GM19328 (cell line): ENCODE data around the gene PAX8.
"Not testable (repeated sequence)": the region's sequence is repeated elsewhere in the genome, so short reads cannot be mapped to it uniquely, and the experiment has no call there.

ENCODE experiments used
- ATAC-seq: cut with Tn5 transposase; IDR thresholded peaks from one replicate; pipeline ENCODE4 v1.9.1; 2021; ENCODE audit warnings: mild to moderate bottlenecking, moderate library complexity; ENCODE audit not compliant: unreplicated experiment

PAX8 gene

DNA sequence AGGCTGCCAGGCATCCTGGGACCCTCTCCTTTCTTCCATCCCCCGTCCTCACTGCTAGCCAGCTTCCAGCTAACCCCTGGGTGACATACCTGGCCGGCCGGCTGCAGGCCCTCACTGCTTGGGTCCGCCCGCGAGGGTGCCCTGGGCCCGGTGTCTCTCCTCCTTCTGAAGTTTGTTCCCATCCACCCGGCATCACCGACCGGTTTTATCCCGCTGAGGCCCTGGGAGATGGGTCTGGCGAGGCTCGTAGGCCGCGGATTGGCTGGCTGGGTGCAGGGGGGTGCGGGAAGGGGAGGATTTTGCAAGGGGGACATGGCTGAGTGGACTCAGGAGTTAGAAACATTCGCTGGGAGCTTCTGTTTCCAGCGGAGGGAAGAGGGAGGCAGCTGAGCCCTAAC is at the start of gene PAX8:
PAX8 (minus strand) TSS at position 180 of the 398 bp plus-strand sequence. CDS start 527 bp downstream, outside the sequence.
- no peak for ATAC-seq

GRCh38 chr2:113328043-113328442 is 49.3 kb upstream of the PAX8 start:
- no peak for ATAC-seq

- ATAC-seq: not testable (repeated sequence)
Measured at GRCh38 chr2:113325161-113325731, 46.5 kb upstream of the PAX8 start.

DNA sequence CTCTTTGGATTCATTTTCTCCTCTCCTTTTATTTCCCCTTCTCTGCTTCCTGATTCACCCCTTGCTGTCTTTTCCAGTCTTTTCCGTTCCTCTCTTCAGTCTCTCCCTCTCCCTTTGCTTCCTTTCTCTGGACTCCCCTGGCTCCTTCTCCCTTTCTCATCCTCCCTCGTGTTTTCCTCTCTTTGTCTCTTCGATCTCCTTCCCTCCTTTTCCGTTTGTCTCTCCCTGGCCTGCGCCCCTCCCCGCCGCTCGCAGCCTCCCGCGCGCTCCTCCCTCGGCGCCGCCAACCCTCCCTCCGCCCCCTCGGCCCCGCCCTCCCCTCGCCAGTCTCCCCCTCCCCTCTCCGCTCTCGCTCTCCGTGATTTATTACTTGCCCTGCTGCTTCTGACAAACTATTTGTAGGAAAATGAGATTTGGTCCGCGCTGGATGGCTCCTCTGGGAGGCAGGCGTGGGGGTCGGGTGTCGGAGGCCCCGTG is 46.0 kb upstream of the PAX8 start:
- ATAC-seq: no peak

- not testable (repeated sequence) for ATAC-seq
Measured at GRCh38 chr2:113323129-113323528, 44.4 kb upstream of the PAX8 start.

GRCh38 chr2:113320106-113320505 is 41.4 kb upstream of the PAX8 start:
- not testable (repeated sequence) for ATAC-seq

- ATAC-seq: not testable (repeated sequence)
Measured at GRCh38 chr2:113318941-113319340, 40.2 kb upstream of the PAX8 start.

DNA sequence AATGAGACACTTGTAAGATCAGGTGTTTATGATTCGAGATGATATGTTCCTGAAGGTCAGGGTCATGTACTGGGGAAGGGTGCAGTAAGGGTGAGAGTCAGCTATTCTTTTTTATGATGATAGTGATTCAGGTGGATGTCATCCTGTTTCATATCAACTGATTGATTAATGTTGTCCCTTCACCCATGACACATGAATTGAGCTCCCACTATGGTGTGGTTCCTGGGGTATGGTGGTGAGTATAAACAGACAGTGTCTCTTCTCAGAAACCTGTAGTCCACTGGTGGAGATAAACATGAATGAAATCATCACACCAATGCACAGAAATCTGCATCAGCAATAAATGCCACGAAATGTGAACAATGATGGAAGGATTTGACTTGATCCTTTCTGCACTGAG is 37.4 kb upstream of the PAX8 start:
- ATAC-seq: no peak

DNA sequence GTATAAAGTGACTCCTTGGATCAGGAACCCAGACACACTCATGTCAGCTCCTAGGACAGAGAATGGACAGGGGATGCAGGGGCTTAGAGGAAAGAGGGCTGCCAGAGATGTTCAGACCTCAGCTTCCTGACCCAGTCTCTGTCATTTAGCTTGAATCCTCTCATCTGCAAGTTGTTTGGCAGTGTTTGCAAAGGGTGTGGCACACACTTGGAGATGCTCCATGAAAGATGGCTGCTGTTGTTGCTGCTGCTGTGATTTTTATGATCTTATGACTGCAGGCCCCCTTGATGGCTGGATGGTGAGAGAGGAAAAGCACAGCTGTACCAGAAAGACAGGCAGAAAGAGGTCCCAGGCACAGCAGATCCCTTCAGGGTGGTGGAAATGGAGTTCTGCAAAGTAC is 35.9 kb upstream of the PAX8 start:
- not testable (repeated sequence) for ATAC-seq

GRCh38 chr2:113314176-113314575 is 35.5 kb upstream of the PAX8 start:
- not testable (repeated sequence) for ATAC-seq

DNA sequence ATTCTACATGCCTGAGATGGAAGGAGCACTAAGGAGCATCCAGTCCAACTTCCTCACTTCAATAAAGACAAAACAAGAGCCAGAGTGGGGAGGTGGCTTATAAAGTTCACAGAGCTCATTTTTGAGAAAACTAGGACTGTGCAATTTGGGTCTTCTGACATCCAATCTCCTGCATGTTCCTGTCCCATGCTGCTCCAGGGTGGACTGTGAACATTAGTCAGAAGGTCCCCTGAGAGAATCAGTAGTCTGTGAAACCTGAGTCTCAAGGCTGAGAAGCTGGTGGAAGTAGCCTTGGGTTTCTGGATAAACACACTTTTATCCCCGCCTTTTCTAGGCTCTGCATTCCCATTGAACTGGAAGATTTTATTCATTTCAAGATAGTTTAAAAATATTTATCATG is 33.1 kb upstream of the PAX8 start:
- ATAC-seq: not testable (repeated sequence)

DNA sequence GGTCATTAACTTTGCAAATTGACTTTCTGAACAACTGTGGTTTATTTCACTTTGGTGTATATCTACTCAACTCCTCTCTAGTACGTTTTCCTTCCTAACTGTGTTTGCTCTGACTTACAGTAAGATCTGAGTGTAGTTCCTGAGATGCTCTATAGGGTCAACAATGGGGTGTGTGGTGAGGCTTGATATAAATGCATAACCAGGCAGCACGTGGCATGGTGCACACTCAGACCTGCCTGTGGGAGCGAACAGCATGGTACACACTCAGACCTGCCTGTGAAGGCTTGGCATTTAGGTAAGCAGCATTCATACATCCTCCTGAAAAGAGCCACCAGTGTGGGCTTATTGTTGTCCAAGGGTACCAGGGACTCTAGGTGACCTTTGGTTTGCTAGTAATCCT is 32.5 kb upstream of the PAX8 start:
- ATAC-seq: not testable (repeated sequence)

- ATAC-seq: no peak
Measured at GRCh38 chr2:113309655-113310387, 31.1 kb upstream of the PAX8 start.

DNA sequence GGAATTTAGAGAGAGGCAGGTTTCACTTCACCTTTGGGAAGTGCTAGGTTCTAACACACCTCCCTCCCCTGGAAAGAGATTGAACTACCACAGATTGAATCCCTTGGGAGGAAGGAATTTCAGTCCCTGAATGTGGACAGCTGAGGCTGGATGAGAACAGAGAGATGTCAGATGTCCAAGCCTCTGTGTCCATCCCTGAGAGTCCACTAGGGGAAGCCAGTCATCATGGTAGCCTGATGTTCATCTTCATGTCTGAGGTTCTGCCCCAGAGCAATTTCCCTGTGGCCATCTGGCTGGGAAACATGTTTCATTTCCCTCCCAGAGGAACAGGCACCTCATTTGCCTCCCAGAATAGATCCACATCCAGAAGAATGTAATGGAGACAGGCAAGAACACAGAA is 30.1 kb upstream of the PAX8 start:
- not testable (repeated sequence) for ATAC-seq

- not testable (repeated sequence) for ATAC-seq
Measured at GRCh38 chr2:113306207-113306606, 27.5 kb upstream of the PAX8 start.

GRCh38 chr2:113305749-113306148 is 27.0 kb upstream of the PAX8 start:
- ATAC-seq: not testable (repeated sequence)

GRCh38 chr2:113305146-113305545 is 26.4 kb upstream of the PAX8 start:
- ATAC-seq: no peak

GRCh38 chr2:113304702-113305101 is 26.0 kb upstream of the PAX8 start:
- no peak for ATAC-seq

DNA sequence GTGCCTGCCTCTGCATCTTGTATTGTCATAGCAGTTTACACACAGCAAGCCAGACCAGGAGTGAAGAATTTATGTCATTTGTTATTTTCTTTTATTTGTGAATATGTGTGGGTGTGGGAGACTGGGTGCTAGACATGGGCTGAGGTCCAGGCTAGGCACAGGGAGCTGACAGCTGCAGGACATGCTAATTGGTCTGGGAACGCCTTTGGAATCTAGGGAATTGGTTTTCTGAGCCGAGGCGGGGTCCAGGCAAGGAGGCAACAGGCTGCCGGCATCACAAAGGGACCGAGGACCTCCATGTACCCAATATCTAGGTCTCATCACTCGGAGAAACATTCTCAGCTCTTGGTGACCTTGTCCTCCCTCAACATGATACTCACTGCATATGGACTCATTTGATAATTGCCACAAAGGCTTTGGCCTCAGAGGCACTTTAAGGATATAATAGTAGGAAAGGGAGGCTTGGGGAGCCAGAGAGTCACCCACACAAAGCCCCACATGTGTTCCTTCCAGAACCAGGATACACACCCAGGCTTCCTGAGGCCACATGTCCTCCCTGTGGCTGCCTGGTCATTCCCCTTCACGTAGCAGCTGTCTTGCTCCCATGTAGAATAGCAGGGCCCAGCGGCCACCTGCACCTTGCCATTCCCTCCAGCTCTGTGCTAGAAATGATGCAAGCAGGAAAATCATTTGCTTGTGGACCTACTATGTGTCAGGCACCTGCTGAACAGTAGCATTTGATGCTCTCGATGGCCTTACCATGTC is 23.7 kb upstream of the PAX8 start:
- ATAC-seq: not testable (repeated sequence)

- ATAC-seq: no peak
Measured at GRCh38 chr2:113300281-113300680, 21.6 kb upstream of the PAX8 start.

GRCh38 chr2:113298176-113298575 is 19.5 kb upstream of the PAX8 start:
- ATAC-seq: no peak

- not testable (repeated sequence) for ATAC-seq
Measured at GRCh38 chr2:113297590-113297989, 18.9 kb upstream of the PAX8 start.
